Measurements from ENCODE around the gene PTRH2. TPM values are rescaled to one million over a fixed set of nuclear protein-coding genes. Genes with fewer than 3 reads are reported as not detected.
A peak's percentile ranks its signal among the peaks of the same experiment; 100 is the strongest.
"Not testable (repeated sequence)": the region's sequence is repeated elsewhere in the genome, so short reads cannot be mapped to it uniquely, and the experiment has no call there.

PTRH2 gene
- total RNA-seq (2014; rRNA removed; shearing (Covaris generic); ENCODE audit: low replicate concordance) = 30.1 and 32.2 TPM in 2 replicates

DNA sequence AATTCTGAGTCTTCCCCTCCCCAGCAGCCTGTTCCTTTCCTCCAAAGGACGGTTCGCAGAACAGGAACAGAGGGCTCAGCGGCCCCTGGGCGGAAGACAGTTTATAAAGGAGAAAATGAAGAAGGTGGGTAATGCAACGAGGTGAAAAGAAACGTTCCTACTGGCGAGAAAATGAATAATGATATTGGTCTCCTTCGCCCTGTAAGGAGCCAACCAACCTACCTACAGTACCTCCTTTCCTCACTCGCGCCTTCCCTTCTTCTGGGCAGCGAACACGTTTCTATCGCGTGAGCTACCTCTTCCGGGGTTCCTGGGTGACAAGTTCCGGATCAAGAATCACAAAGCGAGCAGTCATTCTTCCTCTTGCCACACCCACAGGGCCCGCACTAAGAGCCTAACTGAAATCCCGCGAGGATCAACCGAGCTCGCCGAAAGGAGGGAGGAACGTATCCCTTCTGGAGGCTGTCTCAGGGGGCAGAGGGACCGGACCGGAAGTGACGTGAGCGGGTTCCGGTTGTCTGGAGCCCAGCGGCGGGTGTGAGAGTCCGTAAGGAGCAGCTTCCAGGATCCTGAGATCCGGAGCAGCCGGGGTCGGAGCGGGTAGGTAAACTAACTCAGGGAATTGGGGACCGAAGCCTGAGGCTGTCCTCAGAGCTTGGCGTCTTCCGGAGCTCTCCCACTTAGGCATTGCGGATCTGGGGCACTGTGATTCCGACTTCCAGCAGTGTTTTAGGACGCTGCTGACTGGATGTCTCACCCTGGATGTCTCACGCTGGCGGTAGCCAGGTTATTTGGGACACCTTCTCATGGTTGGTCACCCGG lies at the start of gene PTRH2, which contains the start of gene VMP1:
TSS of gene PTRH2 (minus strand) at position 282 of the 822 bp plus-strand sequence. CDS start 9,452 bp downstream, outside the sequence.
TSS of gene VMP1 (plus strand) at position 506 of the 822 bp plus-strand sequence. CDS start 23,793 bp downstream, outside the sequence.
- in situ Hi-C loops (cut with HindIII; ENCODE audit: low pct_unique_long_range_greater_than_20kb, low sequenced_read_pairs) = no loop called here
- DNase-seq (ENCODE audit: low read depth) = peak; percentile 100

DNA sequence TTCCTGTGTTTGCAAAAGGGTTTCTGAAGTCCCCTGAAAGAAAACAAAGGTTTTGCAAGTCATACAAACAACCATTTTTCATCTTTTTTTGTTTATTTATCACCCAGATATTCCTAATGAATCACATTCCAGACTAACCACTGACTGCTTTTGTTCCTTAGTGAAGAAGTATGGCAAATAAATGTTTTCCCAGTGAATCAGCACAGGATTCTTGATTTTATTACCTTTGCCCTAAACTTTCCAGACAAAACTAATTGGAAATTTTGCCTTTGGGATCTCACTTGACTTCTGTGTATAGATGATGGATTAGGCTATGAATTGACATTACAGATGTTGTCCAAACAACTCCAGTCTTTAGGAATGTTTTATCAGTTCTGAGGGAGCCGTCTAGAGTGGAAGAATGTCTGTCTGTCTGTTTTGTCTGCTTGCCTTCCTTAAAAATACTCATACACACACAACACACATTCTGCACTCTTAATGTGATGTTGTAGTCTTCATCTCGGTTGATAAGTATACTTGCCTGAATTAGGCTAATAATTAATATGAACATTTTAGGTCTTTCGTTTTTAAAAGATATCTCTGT lies 49.1 kb upstream of the PTRH2 start:
- DNase-seq (ENCODE audit: low read depth) = peak; percentile 99
- in situ Hi-C loops (cut with HindIII; ENCODE audit: low pct_unique_long_range_greater_than_20kb, low sequenced_read_pairs) = no loop called here

DNA sequence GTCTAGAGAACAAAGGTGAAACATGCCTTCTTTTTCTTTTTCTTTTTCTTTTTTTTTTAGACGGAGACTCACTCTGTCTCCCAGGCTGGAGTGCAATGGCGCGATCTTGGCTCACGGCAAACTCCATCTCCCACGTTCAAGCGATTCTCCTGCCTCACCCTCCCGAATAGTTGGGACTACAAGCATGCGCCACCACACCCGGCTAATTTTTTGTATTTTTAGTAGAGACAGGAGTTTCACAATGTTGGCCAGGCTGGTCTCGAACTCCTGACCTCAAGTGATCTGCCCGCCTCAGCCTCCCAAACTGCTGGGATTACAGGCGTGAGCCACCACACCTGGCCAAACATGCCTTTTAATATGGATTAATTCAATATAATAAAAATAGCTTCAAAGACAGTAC lies 47.8 kb upstream of the PTRH2 start:
- in situ Hi-C loops (cut with HindIII; ENCODE audit: low pct_unique_long_range_greater_than_20kb, low sequenced_read_pairs); DNase-seq (ENCODE audit: low read depth): not testable (repeated sequence)

GRCh38 chr17:59754552-59754951 lies 47.3 kb upstream of the PTRH2 start:
- DNase-seq (ENCODE audit: low read depth) = peak; percentile 94
- in situ Hi-C loops (cut with HindIII; ENCODE audit: low pct_unique_long_range_greater_than_20kb, low sequenced_read_pairs) = no loop called here

GRCh38 chr17:59753522-59754467 lies 46.6 kb upstream of the PTRH2 start:
- in situ Hi-C loops (cut with HindIII; ENCODE audit: low pct_unique_long_range_greater_than_20kb, low sequenced_read_pairs) = no loop called here

DNA sequence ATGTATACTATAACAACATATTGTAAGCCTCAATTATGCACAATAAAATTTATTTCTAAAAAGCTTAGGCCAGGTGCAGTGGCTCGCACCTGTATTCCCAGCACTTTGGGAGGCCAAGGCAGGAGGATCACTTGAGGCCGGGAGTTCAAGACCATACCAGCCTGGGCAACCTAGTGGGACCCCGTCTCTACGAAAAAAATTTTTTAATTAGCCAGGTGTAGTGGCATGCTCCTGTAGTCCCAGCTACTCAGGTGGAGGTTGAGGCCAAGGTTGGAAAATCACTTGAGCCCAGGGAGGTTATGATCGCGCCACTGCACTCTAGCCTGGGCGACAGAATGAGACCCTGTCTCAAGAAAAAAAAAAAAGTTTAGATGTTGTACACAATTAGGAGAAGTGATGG lies 45.7 kb upstream of the PTRH2 start:
- in situ Hi-C loops (cut with HindIII; ENCODE audit: low pct_unique_long_range_greater_than_20kb, low sequenced_read_pairs) = no loop called here

More at GRCh38 chr17:59753522-59754467, 46.6 kb upstream of the PTRH2 start:
- peak; percentile 84 for DNase-seq (ENCODE audit: low read depth)

GRCh38 chr17:59752446-59752845 lies 45.2 kb upstream of the PTRH2 start:
- no peak for DNase-seq (ENCODE audit: low read depth)
- in situ Hi-C loops (cut with HindIII; ENCODE audit: low pct_unique_long_range_greater_than_20kb, low sequenced_read_pairs) = no loop called here

More for the DNA sequence above, 45.7 kb upstream of the PTRH2 start:
- no peak for DNase-seq (ENCODE audit: low read depth)

GRCh38 chr17:59751955-59752413 lies 44.8 kb upstream of the PTRH2 start:
- in situ Hi-C loops (cut with HindIII; ENCODE audit: low pct_unique_long_range_greater_than_20kb, low sequenced_read_pairs) = no loop called here
- no peak for DNase-seq (ENCODE audit: low read depth)

DNA sequence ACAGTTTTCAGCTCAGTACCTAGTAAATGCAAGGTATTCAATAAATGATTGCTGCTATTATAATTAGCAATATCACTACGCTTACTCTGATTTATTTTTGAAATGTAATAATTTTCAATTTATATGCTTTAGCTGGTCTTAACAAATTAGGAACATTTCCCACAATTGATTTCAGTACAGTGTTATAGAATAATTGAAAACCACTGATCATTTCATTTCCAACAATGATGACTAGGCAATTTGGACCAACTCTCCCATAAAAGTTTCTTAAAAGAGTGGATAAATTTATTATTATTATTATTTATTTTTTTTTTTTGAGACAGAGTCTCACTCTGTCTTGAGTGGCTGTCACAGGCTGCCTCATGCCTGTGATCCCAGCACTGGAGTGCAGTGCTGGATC lies 41.4 kb upstream of the PTRH2 start:
- DNase-seq (ENCODE audit: low read depth) = no peak
- in situ Hi-C loops (cut with HindIII; ENCODE audit: low pct_unique_long_range_greater_than_20kb, low sequenced_read_pairs) = no loop called here

DNA sequence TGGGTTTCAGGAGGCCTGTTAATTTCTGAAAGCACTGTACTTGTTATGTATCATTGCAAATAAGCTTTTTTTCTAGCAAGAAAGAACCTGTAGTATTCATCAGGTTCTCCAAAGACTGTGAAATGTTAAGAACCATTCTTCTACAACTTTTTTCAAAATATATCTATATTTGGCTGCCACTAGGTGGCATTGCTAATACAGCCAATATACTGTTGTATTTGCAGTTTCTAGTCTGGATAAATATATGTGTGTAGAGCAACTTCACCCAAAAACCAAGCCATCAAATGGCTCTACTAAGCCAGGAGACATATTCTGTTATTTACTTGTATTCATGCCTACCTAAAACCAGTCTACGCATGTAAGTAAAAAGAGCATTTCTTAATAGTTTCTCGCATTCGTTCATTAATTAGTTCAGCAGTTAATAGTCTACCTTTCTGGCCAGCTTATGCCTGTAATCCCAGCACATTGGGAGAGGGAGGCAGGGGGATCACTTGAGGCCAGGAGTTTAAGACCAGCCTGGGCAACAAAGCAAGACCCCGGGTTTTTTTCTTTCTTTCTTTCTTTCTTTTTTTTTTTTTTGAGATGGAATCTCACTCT lies 39.7 kb upstream of the PTRH2 start:
- in situ Hi-C loops (cut with HindIII; ENCODE audit: low pct_unique_long_range_greater_than_20kb, low sequenced_read_pairs) = no loop called here
- DNase-seq (ENCODE audit: low read depth) = peak; percentile 44

DNA sequence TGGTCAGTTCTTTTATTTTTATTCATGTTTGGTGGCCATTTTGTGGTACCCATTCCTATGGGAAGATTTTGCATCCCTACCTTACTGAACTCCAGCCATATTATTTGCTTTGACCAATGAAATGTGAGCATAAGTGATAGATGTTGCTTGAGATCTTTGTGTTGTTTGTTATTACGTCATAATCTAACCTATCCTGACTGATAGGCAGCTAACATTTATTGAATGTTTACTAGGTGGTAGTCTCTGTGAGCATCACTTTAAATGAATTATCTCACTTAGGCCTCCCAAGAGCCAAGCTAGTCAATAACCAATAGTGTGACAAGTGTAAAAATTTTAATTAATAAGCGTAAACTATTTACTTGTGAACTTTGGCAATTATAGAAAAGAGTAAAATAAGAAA lies 37.8 kb upstream of the PTRH2 start:
- DNase-seq (ENCODE audit: low read depth) = no peak
- in situ Hi-C loops (cut with HindIII; ENCODE audit: low pct_unique_long_range_greater_than_20kb, low sequenced_read_pairs) = no loop called here

DNA sequence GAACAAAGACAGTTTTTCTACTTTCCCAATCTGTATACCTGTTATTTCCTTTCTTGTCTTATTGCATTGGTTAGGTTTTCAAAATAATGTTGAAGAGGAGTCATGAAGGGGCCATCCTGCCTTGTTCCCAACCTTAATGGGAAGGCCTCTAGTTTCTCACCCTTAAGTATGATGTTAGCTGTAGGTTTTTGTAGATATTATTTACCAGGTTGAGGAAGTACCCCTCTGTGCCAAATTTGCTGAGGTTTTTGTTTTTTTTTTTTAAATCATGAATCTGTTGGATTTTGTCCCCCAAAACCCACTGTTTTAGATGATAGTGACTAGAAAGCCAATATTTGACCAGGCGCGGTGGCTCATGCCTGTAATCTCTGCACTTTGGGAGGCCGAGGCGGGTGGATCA lies 36.6 kb upstream of the PTRH2 start:
- in situ Hi-C loops (cut with HindIII; ENCODE audit: low pct_unique_long_range_greater_than_20kb, low sequenced_read_pairs) = no loop called here
- DNase-seq (ENCODE audit: low read depth) = no peak

DNA sequence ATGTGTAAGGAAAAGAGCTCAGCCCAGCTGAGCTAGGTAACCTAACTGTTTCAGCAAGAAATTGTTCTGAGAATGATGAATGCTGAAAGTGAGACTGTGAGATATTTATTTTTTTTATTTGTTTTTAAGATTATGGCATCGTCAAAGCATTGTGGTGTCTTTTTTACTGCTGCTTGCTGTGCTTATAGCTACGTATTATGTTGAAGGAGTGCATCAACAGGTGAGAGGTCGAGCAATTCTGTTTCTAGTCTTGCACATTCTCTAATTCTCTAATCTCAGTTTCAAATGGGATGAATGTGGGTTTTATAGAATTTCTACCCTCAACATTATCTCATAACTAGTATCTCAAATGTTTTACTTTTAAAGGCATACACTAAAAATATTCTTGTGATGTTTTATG lies 30.1 kb upstream of the PTRH2 start:
- DNase-seq (ENCODE audit: low read depth) = no peak
- in situ Hi-C loops (cut with HindIII; ENCODE audit: low pct_unique_long_range_greater_than_20kb, low sequenced_read_pairs) = no loop called here

DNA sequence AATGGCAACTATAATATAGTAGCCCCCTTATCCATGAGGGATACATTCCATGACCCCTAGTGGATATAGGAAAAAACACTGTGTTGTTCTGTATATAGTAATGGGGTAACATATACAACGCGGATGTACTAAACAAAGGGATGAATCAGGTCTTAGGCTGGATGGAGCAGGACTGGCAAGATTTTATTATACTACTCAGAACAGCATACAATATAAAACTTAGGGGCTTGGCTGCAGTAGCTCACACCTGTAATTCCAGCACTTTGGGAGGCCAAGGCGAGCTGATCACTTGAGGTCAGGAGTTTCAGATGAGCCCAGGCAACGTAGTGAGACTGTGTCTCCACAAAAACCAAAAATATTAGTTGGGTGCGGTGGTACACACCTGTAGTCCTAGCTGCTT lies 27.0 kb upstream of the PTRH2 start:
- DNase-seq (ENCODE audit: low read depth) = no peak
- in situ Hi-C loops (cut with HindIII; ENCODE audit: low pct_unique_long_range_greater_than_20kb, low sequenced_read_pairs) = no loop called here

DNA sequence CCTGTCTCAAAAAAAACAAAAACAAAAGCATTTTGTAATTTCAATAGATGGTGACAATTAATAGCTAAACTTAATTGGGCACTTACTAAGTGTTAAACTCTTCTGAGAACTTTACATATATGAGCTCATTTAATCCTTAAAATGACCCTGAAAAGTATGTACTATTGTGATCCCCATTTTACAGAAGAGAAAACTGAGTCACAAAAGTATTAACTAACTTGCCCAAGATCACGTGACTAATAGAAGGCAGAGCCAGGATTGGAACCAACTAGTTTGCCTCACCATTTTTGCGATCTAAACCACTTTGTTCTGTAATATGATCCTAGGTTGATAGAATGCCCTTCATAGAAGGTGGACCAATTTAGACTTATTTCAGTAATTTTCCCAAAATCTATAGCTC lies 26.5 kb upstream of the PTRH2 start:
- in situ Hi-C loops (cut with HindIII; ENCODE audit: low pct_unique_long_range_greater_than_20kb, low sequenced_read_pairs) = no loop called here
- no peak for DNase-seq (ENCODE audit: low read depth)

- in situ Hi-C loops (cut with HindIII; ENCODE audit: low pct_unique_long_range_greater_than_20kb, low sequenced_read_pairs) = no loop called here
- no peak for DNase-seq (ENCODE audit: low read depth)
Measured at GRCh38 chr17:59730268-59730834, 23.1 kb upstream of the PTRH2 start.

- DNase-seq (ENCODE audit: low read depth) = no peak
- in situ Hi-C loops (cut with HindIII; ENCODE audit: low pct_unique_long_range_greater_than_20kb, low sequenced_read_pairs) = no loop called here
Measured at GRCh38 chr17:59727817-59728533, 20.7 kb upstream of the PTRH2 start.
